Mucosa of descending colon (tissue), 3 donors: ENCODE data around the gene NTSR1. TPM values are rescaled to one million over a fixed set of nuclear protein-coding genes. Genes with fewer than 3 reads are reported as not detected.
A peak's percentile ranks its signal among the peaks of the same experiment; 100 is the strongest.

Experiments
- ATAC-seq: fragments of 200-7000 bp; cut with Tn5 transposase; one replicate; pipeline ENCODE4 v1.9.1; 2020; ENCODE audit warnings: mild to moderate bottlenecking, moderate library complexity
- DNase-seq, 3 donors: peaks; one replicate each; pipeline ENCODE4 v3.0.0-alpha.2; 2020
- H3K36me3 ChIP-seq: fragments of 200-600 bp; one replicate; pipeline ENCODE4 v1.8.0; 2021; ENCODE audit warnings: low read depth, mild to moderate bottlenecking
- H3K4me1 ChIP-seq: fragments of 200-600 bp; one replicate; pipeline ENCODE4 v1.8.0; 2021; ENCODE audit warnings: low read depth, mild to moderate bottlenecking
- H3K4me3 ChIP-seq: fragments of 200-600 bp; one replicate; pipeline ENCODE4 v1.8.0; 2021; ENCODE audit warnings: mild to moderate bottlenecking
- H3K9me3 ChIP-seq: fragments of 200-600 bp; one replicate; pipeline ENCODE4 v1.8.0; 2021; ENCODE audit warnings: mild to moderate bottlenecking
- intact Hi-C, 2 donors: fragments of 100-400 bp; cut with DNase I in 1 of 2; cut with micrococcal nuclease in 1 of 2; formaldehyde crosslinking; loops; one replicate each; pipeline versions ENCODE4 v1.11.0 to v1.11.1; 2022; cut with DNase I, micrococcal nuclease
- total RNA-seq, 3 donors: library from RNA; stranded (reverse); fragmentation: NEBNext Ultra II Directional in 2 of 3; extraction: Animal tissue kit (Norgen Biotek cat#: 25700) in 2 of 3; gene quantifications; one replicate each; pipeline versions ENCODE4 v1.2.1 to v1.2.4, GENCODE V29; 2021 to 2023
- TF ChIP-seq, protein P1 (sequence below): fragments of 200-600 bp; IDR thresholded peaks from one replicate; pipeline ENCODE4 v1.8.0; 2022; ENCODE audit warnings: antibody characterized with exemption, mild to moderate bottlenecking
- donor health status: DM: no; HTN: no; CAD: no; lungs with moderate emphysema.
- donor health status: DM: no; HTN: no; CAD: no.
- donor health status: DM: no; HTN: yes; CAD: no.

Gene NTSR1
- total RNA-seq, 3 donors from 2014 or later = 0.31 to 22.1 TPM; not detected in 1

DNA sequence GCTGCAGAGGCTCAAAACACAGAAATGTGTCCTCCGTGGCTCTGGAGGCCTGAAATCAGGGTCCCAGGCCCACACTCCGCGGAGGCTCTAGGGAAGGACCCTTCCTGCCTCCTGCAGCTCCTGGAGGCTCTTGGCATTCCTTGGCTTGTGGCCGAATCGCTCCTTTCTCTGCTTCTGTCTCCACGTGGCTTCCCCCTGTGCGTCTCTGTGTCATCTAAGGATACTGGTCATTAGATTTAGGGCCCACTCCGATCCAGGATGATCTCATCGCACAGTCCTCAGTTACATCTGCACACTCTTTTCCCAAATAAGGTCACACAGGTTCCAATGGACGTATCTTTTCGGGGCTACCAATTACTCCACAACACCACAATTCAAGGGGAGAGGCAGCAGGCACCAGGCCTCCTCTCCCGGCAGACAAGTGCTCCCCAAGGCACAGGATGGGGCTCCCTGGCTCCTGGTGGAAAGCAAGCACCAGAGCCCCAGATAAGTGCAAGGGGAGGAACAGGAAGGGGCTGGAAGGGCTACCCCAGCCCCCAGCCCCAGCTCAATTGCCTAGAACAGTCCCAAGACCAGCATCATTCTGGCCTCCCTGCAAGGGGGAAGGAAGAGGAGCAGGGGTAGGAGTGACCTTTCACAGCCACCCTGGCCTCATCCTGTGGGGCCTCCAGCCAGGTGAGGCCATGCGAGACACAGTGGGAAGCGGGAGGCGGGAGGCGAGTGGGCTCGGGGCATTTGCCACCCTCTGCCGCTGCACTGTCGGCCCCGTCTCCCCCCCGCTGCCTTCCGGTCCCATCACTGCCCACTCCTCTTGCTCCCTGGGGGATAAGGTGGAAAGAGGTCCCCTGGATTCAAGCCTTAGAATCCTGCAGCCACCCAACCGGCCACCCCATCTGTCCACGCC is 16.3 kb downstream of the NTSR1 start:
- intact Hi-C loops = no loop called here
- Histone ChIP-seq H3K4me3 (no peak overlapping the region), H3K4me1 (no peaks in the 10 kb centered on the region), H3K36me3 (no peaks in the 10 kb centered on the region), H3K9me3 (no peaks in the 10 kb centered on the region)
- DNase-seq (peak in 1 of 3 donors; percentile 25), ATAC-seq (no peak)
- TF ChIP-seq, protein P1, sequence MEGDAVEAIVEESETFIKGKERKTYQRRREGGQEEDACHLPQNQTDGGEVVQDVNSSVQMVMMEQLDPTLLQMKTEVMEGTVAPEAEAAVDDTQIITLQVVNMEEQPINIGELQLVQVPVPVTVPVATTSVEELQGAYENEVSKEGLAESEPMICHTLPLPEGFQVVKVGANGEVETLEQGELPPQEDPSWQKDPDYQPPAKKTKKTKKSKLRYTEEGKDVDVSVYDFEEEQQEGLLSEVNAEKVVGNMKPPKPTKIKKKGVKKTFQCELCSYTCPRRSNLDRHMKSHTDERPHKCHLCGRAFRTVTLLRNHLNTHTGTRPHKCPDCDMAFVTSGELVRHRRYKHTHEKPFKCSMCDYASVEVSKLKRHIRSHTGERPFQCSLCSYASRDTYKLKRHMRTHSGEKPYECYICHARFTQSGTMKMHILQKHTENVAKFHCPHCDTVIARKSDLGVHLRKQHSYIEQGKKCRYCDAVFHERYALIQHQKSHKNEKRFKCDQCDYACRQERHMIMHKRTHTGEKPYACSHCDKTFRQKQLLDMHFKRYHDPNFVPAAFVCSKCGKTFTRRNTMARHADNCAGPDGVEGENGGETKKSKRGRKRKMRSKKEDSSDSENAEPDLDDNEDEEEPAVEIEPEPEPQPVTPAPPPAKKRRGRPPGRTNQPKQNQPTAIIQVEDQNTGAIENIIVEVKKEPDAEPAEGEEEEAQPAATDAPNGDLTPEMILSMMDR = no peak

DNA sequence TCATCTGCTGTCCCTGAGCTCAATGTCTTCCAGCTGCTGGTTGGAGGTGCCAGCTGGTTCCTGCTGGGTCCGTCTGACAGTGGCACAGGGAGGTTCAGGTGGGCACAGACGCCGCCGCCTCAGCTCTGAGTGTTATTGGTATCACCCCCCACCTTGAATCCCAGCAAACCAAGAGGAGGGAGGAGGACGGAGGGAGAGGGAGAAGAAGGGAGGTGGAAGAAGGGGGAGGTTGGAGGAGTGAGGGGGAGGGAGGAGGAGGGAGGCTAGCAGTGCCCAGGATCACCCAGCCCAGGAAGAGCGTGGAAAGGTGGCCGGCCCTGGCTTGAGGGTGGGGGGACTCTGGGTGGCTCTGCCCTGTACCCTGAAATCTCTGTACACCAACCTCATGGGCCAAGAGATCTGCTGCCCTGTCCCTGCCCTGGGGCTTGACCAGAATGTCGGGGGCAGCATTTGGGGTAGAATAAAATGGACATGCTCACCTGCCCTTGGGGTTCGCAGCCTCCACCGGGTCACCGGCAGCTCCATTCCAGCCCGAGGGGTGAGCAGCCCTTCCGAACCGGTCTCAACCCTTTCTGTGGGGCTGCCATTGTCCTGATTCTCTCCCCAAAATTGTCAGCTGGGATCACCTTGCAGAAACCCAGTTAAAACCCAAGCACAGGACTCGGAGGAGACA is 17.1 kb downstream of the NTSR1 start:
- ATAC-seq = no peak
- peak in 1 of 3 donors; percentile 16 for DNase-seq
- intact Hi-C loops = no loop called here
- Histone ChIP-seq H3K36me3 (no peaks in the 10 kb centered on the region), H3K4me3 (no peak overlapping the region), H3K9me3 (no peaks in the 10 kb centered on the region), H3K4me1 (no peaks in the 10 kb centered on the region)
- TF ChIP-seq, protein P1 = no peak

DNA sequence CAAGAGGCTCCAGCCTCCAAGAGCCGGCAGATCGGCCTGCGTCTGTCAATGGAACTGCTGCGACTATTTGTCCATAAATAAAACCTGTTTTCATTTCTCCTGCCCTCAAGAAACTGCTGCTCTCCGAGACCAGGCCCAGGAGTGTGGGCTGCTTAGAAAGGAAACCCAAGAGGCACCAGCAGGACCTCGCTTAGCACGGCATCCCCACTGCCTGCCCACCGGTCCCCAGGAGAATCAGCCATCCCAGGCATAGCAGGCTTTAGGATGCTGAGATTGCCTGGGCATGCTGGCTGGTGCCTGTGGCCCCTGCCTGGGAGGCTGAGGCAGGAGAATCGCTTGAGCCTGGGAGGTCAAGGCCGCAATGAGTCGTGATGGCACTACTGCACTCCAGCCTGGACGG is 17.6 kb downstream of the NTSR1 start:
- TF ChIP-seq, protein P1 = no peak
- ATAC-seq = no peak
- Histone ChIP-seq H3K9me3 (no peaks in the 10 kb centered on the region), H3K4me3 (no peak overlapping the region), H3K4me1 (no peaks in the 10 kb centered on the region), H3K36me3 (no peaks in the 10 kb centered on the region)
- no peak for DNase-seq
- intact Hi-C loops = no loop called here

DNA sequence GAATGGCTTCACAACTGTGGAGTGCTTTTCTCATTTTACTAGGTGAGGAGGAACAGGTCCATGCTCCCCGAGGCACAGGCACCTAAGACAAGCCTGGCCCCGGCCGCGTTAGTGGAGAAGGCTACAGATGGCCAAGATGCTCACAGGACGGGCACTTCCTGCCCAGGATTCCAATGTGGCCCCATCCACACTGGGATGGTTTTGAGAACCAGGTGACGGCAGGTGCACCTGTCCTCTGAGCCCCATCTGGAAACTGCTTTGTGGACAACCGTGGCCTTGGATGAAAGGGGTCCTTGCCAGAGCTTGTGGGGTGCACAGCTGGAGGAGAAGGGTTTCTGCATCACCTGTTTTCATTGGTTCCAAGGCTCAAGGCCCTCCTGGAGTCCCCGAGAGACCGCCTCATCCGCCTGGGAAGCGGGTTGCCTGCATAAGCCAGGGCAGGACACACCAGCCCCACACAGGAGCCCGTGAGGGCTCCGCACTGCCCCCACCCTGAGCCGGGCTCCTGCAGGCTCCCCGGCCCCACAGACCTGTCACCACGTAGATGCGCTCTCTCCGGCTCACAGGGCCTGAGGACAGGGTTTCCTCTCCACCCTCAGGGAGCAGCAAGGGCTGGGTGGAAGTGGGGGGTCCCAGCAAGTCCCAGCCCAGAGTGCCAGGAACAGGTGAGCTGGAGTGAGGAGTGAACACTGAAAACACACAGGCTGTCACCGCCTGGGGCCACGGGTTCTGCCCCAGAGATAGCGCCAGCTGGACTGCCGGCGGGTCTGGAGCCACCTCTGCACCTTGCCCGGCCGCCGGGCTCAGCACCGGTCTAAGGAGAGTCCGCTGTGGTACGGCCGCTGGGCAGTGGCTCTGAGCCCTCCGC is 18.3 kb downstream of the NTSR1 start:
- H3K36me3 ChIP-seq = no peaks in the 10 kb centered on the region
- DNase-seq = peak in 1 of 3 donors; percentile 42
- TF ChIP-seq, protein P1 = no peak
- H3K9me3 ChIP-seq = no peaks in the 10 kb centered on the region
- H3K4me3 ChIP-seq = no peak overlapping the region
- no peaks in the 10 kb centered on the region for H3K4me1 ChIP-seq
- intact Hi-C loops = no loop called here
- no peak for ATAC-seq

DNA sequence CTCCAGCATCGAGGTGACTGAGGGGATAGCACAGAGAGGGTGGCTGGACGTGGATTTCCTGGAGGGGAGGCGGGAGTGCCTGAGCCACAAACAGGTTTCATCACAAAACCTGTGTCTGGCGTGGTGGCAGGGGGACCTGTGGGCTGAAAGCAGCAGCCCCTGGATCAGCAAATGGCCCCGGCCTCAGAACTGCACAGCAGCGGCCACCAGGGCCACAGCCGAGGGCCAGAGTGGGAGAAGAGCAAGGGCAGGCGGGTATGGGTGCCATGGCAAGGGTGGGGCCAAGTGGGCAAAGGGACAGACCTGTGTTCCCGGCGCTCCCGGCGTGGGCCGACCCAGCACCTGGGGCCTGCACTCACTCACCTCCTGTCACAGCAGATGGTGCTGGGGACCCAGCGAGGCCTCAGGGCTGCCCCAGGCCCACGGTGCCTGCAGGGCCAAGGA is 19.0 kb downstream of the NTSR1 start:
- Histone ChIP-seq H3K4me1 (no peaks in the 10 kb centered on the region), H3K4me3 (no peak overlapping the region), H3K36me3 (no peaks in the 10 kb centered on the region), H3K9me3 (no peaks in the 10 kb centered on the region)
- DNase-seq (peak in 2 of 3 donors; percentile 13 to 50), ATAC-seq (no peak)
- TF ChIP-seq, protein P1 = no peak
- intact Hi-C loops = no loop called here
